Endodermal cell (in vitro differentiated cells): ENCODE measurements around the gene SEM1. TPM values are rescaled to one million over a fixed set of nuclear protein-coding genes. Genes with fewer than 3 reads are reported as not detected.
"Not testable (repeated sequence)": the region's sequence is repeated elsewhere in the genome, so short reads cannot be mapped to it uniquely, and the experiment has no call there.

Source experiments
- DNase-seq: peaks from one replicate; pipeline ENCODE4 v3.0.0-alpha.2; 2017
- H3K27ac ChIP-seq: 2 replicates; pipeline ENCODE4 v1.5.1; 2013; ENCODE audit warnings: mild to moderate bottlenecking, low read depth, low read length, moderate library complexity
- H3K27me3 ChIP-seq: 2 replicates; pipeline ENCODE4 v1.6.1; 2013; ENCODE audit warnings: mild to moderate bottlenecking, low read length, moderate library complexity; ENCODE audit not compliant: insufficient read depth, control insufficient read depth, poor library complexity, severe bottlenecking
- H3K36me3 ChIP-seq: 2 replicates; pipeline ENCODE4 v1.7.0; 2013; ENCODE audit warnings: mild to moderate bottlenecking, low read length, moderate library complexity; ENCODE audit not compliant: control insufficient read depth, insufficient read depth
- H3K4me1 ChIP-seq: one replicate; pipeline ENCODE4 v1.7.0; 2013; ENCODE audit warnings: low read length; ENCODE audit not compliant: control insufficient read depth, insufficient read depth
- H3K4me3 ChIP-seq: 2 replicates; pipeline ENCODE4 v1.5.1; 2013; ENCODE audit warnings: mild to moderate bottlenecking, low read length, moderate library complexity
- H3K9ac ChIP-seq: 2 replicates; pipeline ENCODE4 v1.6.1; 2013; ENCODE audit warnings: mild to moderate bottlenecking, low read length, moderate library complexity; ENCODE audit not compliant: poor library complexity, severe bottlenecking; ENCODE audit errors: extremely low read depth
- H3K9me3 ChIP-seq: 2 replicates; pipeline ENCODE4 v1.6.1; 2013; ENCODE audit warnings: mild to moderate bottlenecking, low read length, moderate library complexity; ENCODE audit not compliant: control insufficient read depth
- H3K27ac Mint-ChIP-seq: 2 replicates; pipeline ENCODE4 v1.8.0; 2020; ENCODE audit warnings: mixed read lengths
- H3K27me3 Mint-ChIP-seq: 2 replicates; pipeline ENCODE4 v1.8.0; 2021; ENCODE audit warnings: mild to moderate bottlenecking, mixed read lengths; ENCODE audit not compliant: insufficient read depth
- H3K36me3 Mint-ChIP-seq: 2 replicates; pipeline ENCODE4 v1.8.0; 2020; ENCODE audit warnings: low read depth, mixed read lengths
- H3K4me1 Mint-ChIP-seq: 2 replicates; pipeline ENCODE4 v1.8.0; 2020; ENCODE audit warnings: mixed read lengths
- H3K4me3 Mint-ChIP-seq: 2 replicates; pipeline ENCODE4 v1.8.0; 2020; ENCODE audit warnings: mild to moderate bottlenecking, moderate library complexity, mixed read lengths
- H3K9me3 Mint-ChIP-seq: 2 replicates; pipeline ENCODE4 v1.8.0; 2020; ENCODE audit warnings: mild to moderate bottlenecking, mixed read lengths
- CTCF ChIP-seq: fragments of 200-600 bp; sonication (generic); conservative IDR thresholded peaks from 2 replicates; pipeline ENCODE4 v1.5.0; 2021; ENCODE audit warnings: antibody characterized with exemption, mild to moderate bottlenecking
- WGBS, 2 experiments: methylation state at CpG; one replicate each; pipeline versions ENCODE4 v1.1.5 to v1.1.7; 2013; ENCODE audit warnings: missing lambda C conversion rate in 2 of 2, mixed read lengths in 1 of 2; ENCODE audit not compliant: insufficient coverage in 1 of 2, insufficient read length in 1 of 2; 5-methylcytosine and 5-hydroxymethylcytosine counted together
- total RNA-seq, 2 donors: library from RNA; stranded (reverse); fragmentation: NEBNext Ultra II Directional in 1 of 2; extraction: Animal tissue kit (Norgen Biotek cat#: 25700) in 1 of 2; gene quantifications; 2 replicates in 1 of 2; 3 replicates in 1 of 2; pipeline ENCODE4 v1.2.1, GENCODE V29; 2021

Gene SEM1
- total RNA-seq, 2 donors from 2014 or later: 85.1 to 127 TPM

DNA sequence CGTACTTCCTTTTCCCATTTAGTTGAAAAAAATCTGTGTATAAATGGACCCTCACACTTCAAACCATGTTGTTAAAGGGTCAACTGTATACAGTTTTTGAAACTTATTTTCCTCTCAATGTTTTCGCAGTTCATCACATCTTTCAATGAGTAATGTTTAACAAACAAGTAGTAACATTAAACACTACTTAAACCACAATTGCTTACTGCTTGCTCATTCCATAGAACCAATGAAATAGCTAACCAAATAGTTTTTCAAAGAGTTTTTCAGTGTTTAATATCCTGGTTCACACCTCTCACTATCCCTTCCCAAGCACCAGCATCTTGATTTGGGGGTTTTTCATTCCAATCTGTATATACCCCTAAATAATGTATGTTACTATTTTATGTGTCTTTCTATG, 9.1 kb downstream of the SEM1 start:
- Mint-ChIP-seq H3K4me1 (peaks cover 8% of the 10 kb centered on the region), H3K27ac (no peak overlapping the region), H3K36me3 (peaks cover 11% of the 10 kb centered on the region), H3K27me3 (no peaks in the 10 kb centered on the region), H3K4me3 (no peak overlapping the region), H3K9me3 (no peaks in the 10 kb centered on the region)
- no peak overlapping the region for H3K4me3 ChIP-seq
- 96% methylated on average over 2 of the region's 2 CpGs for WGBS, 2 experiments
- H3K4me1 ChIP-seq: no peaks in the 10 kb centered on the region
- peaks cover 33% of the 10 kb centered on the region for H3K36me3 ChIP-seq
- no peak overlapping the region for H3K27ac ChIP-seq
- H3K9ac ChIP-seq: no peak overlapping the region
- no peaks in the 10 kb centered on the region for H3K9me3 ChIP-seq
- DNase-seq: no peak
- TF ChIP-seq CTCF: no peak
- no peaks in the 10 kb centered on the region for H3K27me3 ChIP-seq

DNA sequence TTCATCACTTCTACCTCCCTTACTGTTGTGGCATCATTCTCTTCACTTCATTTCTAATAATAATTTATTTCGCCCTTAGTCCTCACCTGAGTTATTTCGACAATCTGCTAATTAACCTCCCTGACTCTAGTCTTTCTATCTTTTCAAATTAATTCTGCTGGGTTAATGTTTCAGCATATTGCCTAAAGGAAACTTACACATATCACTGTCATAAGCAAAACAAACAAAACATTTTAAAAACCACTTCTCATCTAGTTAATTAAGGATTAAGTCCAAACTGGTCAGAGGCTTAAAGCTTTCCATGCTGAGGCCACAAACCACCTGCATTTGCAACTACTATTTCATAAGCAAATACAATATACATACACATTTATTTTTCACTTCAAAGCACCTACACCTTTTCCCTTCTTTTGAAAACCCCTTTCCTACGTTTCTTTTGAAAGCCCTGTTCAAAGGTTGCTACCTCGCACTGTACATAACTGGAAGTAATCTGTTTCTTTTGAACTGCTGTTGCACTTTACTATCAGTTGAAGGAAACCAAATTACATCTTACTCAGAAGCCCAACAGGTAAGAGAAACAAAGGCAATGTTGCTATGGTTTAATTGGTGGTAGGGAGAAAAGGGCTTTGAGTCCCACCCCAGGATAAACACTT, 10.3 kb downstream of the SEM1 start:
- Histone ChIP-seq H3K4me3 (no peak overlapping the region), H3K4me1 (no peaks in the 10 kb centered on the region), H3K9ac (no peak overlapping the region), H3K27me3 (no peaks in the 10 kb centered on the region), H3K9me3 (no peaks in the 10 kb centered on the region), H3K27ac (no peak overlapping the region), H3K36me3 (peaks cover 32% of the 10 kb centered on the region)
- TF ChIP-seq CTCF: no peak
- peaks cover 8% of the 10 kb centered on the region for H3K4me1 Mint-ChIP-seq
- H3K4me3 Mint-ChIP-seq: no peak overlapping the region
- no peak overlapping the region for H3K27ac Mint-ChIP-seq
- no peaks in the 10 kb centered on the region for H3K9me3 Mint-ChIP-seq
- H3K36me3 Mint-ChIP-seq: peaks cover 12% of the 10 kb centered on the region
- no peak for DNase-seq
- WGBS, 2 experiments: 94 to 100% methylated on average over 3 to 4 of the region's 4 CpGs
- no peaks in the 10 kb centered on the region for H3K27me3 Mint-ChIP-seq

GRCh38 chr7:96698449-96698848, 11.2 kb downstream of the SEM1 start:
- not testable (repeated sequence) for H3K27ac Mint-ChIP-seq, H3K27me3 Mint-ChIP-seq, H3K4me3 Mint-ChIP-seq, H3K4me3 ChIP-seq, H3K4me1 ChIP-seq, H3K9ac ChIP-seq, H3K4me1 Mint-ChIP-seq, H3K27me3 ChIP-seq, H3K27ac ChIP-seq, H3K9me3 Mint-ChIP-seq, DNase-seq, H3K9me3 ChIP-seq
- peaks cover 17% of the 10 kb centered on the region for H3K36me3 Mint-ChIP-seq
- peaks cover 31% of the 10 kb centered on the region for H3K36me3 ChIP-seq
- WGBS, 2 experiments: 89 to 98% methylated on average over 5 to 7 of the region's 7 CpGs

DNA sequence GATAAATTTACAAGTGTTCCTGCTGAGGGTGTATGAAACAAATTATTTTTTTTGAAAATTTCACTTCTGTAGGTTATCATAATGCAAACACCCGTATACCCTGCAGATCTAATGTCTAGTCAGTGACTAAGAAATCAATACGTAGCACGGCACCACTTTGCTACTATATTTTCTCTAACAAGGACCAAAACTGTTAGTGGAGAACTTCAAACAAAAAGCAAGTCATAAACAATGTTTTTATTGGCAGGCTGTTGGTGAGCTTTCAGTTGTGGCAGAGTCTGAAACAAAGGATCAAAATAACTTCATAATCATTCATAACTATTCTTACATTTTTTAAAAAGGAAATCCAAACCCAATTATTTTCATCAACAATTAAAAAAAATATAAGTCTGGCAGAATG, 11.8 kb downstream of the SEM1 start:
- H3K4me3 ChIP-seq: no peak overlapping the region
- H3K4me1 ChIP-seq: no peaks in the 10 kb centered on the region
- no peak overlapping the region for H3K27ac ChIP-seq
- H3K27me3 ChIP-seq: no peaks in the 10 kb centered on the region
- Mint-ChIP-seq H3K27me3 (no peaks in the 10 kb centered on the region), H3K4me1 (peaks cover 8% of the 10 kb centered on the region), H3K36me3 (peaks cover 17% of the 10 kb centered on the region), H3K27ac (no peak overlapping the region), H3K4me3 (no peak overlapping the region), H3K9me3 (no peaks in the 10 kb centered on the region)
- peaks cover 35% of the 10 kb centered on the region for H3K36me3 ChIP-seq
- WGBS, 2 experiments: 94 to 100% methylated on average over 2 to 3 of the region's 3 CpGs
- no peaks in the 10 kb centered on the region for H3K9me3 ChIP-seq
- DNase-seq: no peak
- H3K9ac ChIP-seq: no peak overlapping the region
- no peak for TF ChIP-seq CTCF
